ENCODE results near the gene ASS1. TPM values are rescaled to one million over a fixed set of nuclear protein-coding genes. Genes with fewer than 3 reads are reported as not detected.
"Not testable (repeated sequence)": the region's sequence is repeated elsewhere in the genome, so short reads cannot be mapped to it uniquely, and the experiment has no call there.

The ASS1 gene
- polyA plus RNA-seq, 1 donor = 43.6 TPM

- no peak for DNase-seq
These were observed 25.2 kb upstream of the ASS1 start for GRCh38 chr9:130419521-130420035.

DNA sequence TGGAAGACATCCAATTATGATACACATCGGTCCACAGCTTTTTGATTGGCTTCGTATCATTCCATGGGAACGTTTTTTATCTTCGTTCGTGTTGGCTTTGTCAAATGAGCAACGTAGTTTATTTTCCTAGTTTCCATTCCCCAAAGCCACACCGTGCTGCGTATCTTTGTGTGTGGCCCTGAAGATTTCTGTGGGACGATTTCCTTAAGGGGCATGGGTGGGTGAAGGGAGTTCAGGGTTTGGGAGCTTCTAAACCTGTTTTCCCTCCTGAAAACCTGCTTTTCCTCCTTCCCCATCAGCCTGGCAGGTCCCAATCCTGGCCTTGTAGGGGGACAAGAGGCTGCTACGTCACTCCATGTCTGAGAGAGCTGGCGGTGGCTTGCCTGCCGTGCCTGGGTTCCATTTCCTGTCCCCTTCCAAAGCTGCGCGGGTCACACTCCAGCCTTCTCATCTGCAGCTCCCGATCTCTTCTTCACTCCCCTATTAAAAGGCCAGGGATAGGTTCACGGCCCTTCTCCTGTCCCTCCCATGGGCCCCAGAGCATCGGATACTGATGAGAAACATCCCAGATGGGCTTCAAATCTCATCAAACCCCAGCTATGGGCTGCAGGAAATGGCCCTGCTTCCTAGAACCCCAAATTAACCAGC lies 23.5 kb upstream of the ASS1 start:
- no peak for DNase-seq

- peak; percentile 20 for DNase-seq
These were observed 22.9 kb upstream of the ASS1 start for GRCh38 chr9:130421802-130422276.

- DNase-seq = no peak
These were observed 22.2 kb upstream of the ASS1 start for GRCh38 chr9:130422546-130422945.

- peak; percentile 46 for DNase-seq
These were observed 21.5 kb upstream of the ASS1 start for GRCh38 chr9:130423272-130423671.

DNA sequence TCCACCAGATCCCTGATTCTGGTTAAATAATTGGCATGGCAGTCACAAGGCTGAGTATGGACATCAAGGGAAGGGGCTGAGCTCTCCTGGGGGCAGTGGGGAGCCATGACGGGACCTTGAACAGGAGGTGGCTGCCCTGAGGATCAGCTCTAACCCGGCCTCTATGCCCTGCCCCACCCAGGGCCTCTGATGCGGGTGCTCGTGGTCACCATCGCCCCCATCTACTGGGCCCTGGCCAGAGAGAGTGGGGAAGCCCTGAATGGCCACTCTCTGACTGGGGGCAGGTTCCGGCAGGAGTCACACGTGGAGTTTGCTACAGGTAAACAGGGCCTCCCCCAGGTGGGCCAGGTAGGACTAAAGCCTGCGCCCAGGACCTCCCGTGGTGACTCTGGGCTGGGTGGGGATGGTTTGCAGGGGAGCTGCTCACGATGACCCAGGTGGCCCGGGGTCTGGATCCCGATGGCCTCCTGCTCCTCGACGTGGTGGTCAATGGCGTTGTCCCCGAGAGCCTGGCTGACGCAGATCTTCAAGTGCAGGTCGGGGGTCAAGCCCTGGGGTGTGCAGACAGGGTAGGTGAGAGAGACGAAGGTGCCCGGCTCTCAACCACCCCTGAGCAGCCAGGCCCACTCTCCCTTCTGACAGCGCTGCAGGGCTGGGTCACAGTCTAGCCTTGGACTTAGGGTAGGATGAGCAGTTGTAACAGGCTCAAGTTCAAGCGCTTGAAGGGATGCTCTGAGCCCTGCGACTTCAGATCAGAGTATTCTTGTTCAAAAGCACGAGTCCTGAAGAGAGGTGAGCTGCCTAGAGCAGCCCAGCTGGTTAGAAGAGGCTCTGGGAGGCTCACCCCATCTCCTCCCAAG lies 19.9 kb upstream of the ASS1 start:
- DNase-seq = no peak

DNA sequence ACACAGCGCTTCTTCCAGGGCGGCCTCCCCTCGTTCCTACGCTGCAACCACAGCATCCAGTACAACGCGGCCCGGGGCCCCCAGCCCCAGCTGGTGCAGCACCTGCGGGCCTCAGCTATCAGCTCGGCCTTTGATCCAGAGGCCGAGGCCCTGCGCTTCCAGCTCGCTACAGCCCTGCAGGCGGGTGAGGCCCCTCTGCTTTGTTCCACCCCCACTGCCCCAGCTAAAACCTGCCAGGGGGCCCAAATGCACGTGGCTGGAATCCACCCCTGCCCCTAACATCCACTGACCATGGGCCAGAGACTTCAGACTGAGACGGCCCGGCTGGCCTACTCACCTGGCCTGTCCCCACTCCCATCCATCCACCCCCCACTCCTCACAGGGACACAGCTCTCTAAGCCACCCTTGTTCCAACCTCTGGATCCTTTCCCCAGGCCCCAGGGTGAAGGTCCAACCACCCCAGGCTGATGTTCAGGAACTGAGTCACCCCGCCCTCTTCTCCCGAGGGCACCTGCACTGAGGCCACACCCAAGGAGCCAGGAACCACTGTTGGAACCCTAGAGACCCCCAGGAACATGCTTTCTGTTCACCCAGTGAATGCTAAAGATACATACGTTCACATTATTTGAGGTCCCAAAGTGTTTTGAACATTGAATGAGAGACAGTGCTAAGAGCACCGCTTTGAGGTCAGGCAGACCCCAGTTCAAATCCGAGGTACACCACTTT lies 18.9 kb upstream of the ASS1 start:
- no peak for DNase-seq

DNA sequence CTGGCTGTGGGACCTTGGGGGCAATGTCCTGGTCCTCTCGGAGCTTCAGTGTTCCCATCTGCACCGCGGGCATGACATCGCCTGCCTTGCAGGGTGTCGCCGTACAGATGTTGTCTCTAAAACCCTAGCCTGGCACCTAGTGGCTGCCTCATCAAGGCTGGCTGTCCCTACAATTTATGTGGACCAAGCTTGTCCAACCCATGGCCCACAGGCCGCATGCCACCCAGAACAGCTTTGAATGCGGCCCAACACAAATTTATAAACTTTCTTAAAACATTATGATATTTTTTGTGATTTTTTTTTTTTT lies 18.3 kb upstream of the ASS1 start:
- no peak for DNase-seq

- no peak for DNase-seq
These were observed 17.9 kb upstream of the ASS1 start for GRCh38 chr9:130426883-130427282.

GRCh38 chr9:130427326-130427725 lies 17.4 kb upstream of the ASS1 start:
- no peak for DNase-seq

DNA sequence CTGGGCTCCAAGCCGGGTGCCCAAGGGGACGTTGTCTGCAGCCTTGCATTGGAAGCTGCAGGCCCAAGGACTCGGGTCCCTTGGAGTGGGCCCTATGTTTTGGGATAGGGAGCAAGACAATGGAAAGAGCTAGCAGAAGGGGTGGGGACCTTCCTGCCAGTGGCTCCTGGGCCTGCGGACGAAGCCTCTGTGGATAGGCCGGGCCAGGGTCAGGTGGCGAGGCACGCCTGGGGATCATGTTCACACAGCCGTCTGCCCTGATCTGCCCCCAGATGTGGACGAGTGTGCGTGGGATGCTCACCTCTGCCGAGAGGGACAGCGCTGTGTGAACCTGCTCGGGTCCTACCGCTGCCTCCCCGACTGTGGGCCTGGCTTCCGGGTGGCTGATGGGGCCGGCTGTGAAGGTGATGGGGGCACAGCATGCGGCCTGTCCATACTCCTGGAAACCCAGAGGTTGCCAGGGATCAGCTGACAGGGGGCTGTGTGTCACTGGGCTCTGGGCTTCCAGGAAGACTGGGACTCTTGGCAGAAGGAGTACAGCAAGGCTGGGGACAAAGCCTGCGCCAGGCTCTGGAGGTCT lies 16.6 kb upstream of the ASS1 start:
- no peak for DNase-seq

DNA sequence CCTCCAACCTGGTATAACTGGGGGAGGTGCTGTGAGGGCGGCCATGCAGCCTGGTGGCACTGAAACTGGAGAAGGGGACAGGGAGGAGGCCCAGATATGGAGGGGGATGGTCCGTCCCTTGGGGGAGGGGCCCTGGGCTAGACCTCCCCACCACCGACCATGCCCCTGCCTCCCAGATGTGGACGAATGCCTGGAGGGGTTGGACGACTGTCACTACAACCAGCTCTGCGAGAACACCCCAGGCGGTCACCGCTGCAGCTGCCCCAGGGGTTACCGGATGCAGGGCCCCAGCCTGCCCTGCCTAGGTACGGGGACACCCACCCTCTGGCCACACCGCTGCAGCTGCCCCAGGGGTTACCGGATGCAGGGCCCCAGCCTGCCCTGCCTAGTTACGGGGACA lies 15.4 kb upstream of the ASS1 start:
- no peak for DNase-seq

GRCh38 chr9:130429831-130430230 lies 14.9 kb upstream of the ASS1 start:
- DNase-seq = no peak

- no peak for DNase-seq
These were observed 14.5 kb upstream of the ASS1 start for GRCh38 chr9:130430232-130430631.

- no peak for DNase-seq
These were observed 13.8 kb upstream of the ASS1 start for GRCh38 chr9:130430734-130431535.

GRCh38 chr9:130431536-130432303 lies 13.0 kb upstream of the ASS1 start:
- no peak for DNase-seq

DNA sequence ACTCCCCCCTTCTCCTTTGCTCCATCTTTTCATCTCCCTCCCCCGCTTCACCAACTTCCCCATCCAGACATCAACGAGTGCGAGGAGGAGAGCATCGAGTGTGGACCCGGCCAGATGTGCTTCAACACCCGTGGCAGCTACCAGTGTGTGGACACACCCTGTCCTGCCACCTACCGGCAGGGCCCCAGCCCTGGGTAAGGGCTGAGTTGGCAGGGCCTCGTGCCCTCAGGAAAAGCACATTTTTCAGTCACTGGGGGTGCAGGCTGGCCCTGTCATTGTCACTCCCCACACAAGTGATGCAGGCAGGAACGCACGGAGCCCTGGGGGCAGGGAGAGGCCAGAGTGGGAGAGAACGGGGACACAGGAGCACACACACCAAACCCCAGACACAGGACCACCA lies 12.4 kb upstream of the ASS1 start:
- no peak for DNase-seq

DNA sequence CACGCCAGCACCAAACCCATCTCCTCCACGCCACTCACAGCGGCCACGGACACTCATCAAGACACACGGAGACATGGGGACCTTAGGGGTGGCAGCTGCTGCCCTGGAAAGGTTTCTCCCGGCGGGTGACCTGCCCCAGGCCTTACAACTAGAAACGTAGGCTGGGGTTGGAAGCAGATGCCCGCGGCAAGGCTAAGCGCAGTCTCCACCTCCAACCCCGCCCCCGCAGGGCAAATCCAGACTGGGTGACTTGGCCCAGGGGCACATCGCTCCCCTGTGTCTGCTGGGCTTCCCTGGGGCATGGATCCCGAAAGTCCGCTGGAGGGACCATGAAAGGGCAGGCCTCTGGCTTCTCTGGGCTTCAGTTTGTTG lies 12.0 kb upstream of the ASS1 start:
- no peak for DNase-seq

DNA sequence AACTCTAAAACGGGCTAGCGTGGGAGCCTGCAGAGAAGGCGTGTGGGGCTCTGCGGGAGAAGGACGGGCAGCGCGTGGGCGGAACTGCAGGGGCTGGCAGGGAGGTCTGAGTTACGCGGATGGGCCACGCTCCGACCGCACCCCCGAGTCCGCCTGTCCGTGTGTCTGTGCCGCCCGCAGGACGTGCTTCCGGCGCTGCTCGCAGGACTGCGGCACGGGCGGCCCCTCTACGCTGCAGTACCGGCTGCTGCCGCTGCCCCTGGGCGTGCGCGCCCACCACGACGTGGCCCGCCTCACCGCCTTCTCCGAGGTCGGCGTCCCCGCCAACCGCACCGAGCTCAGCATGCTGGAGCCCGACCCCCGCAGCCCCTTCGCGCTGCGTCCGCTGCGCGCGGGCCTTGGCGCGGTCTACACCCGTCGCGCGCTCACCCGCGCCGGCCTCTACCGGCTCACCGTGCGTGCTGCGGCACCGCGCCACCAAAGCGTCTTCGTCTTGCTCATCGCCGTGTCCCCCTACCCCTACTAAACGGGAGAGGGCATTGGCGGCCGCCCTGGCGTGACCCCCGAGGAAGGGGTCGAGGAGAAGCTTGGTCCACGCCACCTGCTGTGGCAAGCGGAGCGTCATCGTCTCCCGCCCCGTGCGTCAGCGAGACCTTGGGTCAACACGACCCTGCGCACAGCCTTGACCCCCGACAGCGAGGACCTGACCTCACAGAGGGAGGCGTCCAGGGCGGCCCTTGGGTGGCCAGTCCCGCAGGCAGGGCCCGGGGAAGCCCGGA lies 11.4 kb upstream of the ASS1 start:
- peak; percentile 54 for DNase-seq

DNA sequence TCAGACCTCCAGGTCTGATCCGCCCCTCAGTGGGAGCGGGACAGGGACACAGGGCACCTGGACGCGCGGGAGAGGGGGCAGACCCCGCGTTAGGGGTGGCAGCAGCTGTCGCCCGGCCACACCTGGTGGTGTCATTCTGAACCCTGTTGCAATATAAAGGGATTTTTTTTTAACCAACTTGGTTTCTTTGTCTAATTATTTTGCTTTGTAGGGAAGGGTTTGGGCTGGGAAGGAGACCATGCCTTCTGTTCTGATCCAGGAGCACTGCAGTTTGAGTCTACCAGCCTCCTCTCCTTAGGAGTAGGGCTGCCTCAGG lies 10.9 kb upstream of the ASS1 start:
- no peak for DNase-seq

GRCh38 chr9:130434656-130435055 lies 10.1 kb upstream of the ASS1 start:
- not testable (repeated sequence) for DNase-seq
